DMS53 (cell line): ENCODE data around the gene MAP3K8.
"Not testable (repeated sequence)": the region's sequence is repeated elsewhere in the genome, so short reads cannot be mapped to it uniquely, and the experiment has no call there.

Experiments used
- DNase-seq: peaks from one replicate; lab custom pipeline; 2025; lab: John Stamatoyannopoulos, UW

MAP3K8 gene

DNA sequence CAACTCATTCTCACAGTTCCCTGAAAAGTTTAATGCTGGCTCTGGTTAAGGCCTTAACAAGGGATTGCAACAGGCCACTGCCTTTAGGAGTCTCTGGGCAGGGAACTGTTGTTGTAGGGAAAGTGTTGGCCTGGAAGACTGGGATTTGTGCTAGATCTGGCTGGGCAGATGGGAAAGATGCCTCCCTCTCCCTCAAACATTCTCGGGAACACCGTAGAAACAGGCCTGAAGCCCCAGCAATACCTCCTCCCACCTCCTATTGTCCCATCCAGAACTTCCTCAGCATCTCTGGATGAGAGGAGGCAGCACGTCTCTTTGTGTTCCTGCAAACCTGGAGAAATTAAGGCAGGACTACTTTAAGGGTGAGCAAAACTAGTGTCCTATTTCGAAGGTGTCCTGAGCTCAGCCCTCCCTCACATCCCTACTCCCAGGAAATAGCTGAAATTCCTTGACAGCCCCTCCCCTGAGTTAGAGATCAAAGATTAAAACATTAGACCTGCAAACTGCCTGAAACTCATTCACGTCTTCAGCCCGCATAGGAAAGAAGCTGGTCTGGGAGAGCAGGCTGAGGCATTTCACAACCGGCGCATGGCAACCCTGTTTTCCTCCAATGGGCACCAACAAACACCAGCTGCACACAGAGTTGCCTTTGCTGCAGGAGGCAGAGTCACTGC lies 10.9 kb upstream of the MAP3K8 start:
- DNase-seq, result peak; percentile 85

DNA sequence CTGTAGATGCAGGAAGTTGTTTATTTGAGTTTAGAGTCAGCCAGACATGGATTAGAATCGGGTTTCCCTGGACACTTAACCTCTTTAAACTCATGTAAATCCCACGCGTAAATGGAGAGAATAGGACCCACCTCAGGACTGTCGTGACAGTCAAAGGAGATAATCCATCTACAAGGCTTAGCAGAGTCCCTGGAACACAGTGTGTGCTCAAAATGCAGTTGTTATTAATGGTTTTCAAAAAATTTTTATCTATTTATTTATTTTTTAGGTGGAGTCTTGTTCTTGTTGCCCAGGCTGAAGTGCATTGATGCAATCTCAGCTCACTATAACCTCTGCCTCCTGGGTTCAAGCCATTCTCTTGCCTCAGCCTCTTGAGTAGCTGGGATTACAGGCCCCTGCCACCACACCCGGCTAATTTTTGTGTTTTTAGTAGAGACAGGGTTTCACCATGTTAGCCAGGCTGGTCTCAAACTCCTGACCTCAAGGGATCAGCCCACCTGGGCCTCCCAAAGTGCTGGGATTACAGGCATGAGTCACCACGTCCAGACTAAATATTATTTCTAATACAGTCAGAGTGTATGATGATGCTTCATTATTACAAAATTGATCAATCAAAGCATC lies 10.2 kb upstream of the MAP3K8 start:
- DNase-seq, result not testable (repeated sequence)

DNA sequence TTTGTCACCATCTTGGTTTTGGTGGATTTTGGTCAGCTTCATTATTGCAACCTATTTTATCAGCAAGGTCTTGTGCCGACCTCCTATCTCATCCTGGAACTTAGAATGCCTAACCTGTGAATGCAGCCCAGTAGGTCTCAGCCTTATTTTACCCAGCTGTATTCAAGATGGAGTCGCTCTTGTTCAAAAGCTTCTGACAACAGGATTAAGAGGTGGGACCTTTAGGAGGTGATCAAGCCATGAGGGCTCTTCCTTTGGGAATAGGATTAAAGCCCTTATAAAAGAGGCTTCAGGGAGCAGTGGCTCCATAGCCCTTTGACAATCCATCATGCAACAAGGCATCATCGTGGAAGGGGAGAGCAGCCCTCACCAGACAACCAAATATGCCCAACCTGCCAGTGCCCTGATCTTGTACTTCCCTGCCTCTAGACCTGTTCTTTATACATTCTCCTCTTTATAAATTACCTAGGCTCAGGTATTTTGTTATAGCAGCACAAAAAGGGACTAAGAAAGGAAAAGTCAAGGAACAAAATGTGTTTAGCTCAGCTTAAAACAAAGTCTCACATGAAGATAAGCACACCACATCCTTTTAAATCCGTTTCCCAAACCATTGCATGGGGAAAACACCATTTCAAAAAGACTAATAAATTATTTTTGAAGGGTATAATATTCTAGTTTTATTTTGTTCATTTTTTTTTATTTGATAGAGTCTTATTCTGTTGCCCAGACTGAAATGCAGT lies 8.5 kb upstream of the MAP3K8 start:
- no peak for DNase-seq

DNA sequence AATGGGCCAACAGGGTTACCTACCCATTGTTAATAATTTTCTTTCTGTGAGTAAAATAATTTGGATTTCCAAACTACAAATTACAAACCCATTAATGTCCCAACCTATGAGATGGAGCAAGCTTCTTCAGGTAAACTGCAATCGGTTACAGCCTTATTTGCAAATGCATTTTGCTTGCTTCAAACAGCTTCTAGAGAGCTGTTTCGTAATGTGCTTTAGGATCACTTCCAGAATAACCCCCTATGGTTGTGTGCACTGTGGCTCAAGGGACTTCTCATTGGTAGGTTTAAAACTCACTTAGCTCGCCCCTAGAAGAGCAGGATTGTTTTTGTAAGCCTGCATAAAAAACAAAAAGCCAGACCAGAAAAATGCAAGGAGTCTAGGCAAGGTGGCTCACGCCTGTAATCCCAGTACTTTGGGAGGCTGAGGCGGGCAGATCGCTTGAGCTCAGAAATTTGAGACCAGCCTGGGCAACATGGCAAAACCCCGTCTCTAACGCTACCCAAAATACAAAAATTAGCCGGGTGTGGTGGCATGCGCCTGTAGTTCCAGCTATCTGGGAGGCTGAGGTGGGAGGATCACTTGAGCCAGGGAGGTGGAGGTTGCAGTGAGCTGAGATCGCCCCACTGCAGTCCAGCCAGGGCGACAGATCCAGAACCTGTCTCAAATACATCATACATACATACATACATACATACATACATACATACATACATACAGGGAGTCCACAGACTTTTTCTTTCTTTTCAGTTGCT lies 3.3 kb upstream of the MAP3K8 start:
- no peak for DNase-seq

DNA sequence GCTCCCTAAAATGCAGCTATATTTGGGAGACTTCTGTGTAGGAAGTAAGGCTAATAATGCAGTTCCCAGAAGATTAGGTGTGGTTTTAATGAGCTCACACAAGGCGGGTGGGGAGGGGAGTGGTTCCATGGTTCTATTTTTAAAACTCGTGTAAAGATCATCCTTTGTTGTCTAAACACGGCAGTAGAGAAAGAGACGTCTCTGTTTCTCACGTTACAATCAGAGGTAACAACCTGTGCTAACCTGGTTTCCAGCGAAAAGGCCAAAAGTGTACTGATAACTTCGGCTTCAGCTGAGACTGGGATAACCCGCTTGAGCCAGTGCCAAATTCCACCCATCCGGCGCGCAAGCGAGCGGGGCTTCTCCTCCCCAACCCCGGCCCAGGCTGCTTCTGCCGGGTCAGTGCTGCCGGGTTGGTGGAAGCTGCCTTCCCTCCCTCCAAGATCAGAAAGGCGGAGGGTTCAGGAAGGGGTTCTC lies 2.5 kb upstream of the MAP3K8 start:
- no peak for DNase-seq

DNA sequence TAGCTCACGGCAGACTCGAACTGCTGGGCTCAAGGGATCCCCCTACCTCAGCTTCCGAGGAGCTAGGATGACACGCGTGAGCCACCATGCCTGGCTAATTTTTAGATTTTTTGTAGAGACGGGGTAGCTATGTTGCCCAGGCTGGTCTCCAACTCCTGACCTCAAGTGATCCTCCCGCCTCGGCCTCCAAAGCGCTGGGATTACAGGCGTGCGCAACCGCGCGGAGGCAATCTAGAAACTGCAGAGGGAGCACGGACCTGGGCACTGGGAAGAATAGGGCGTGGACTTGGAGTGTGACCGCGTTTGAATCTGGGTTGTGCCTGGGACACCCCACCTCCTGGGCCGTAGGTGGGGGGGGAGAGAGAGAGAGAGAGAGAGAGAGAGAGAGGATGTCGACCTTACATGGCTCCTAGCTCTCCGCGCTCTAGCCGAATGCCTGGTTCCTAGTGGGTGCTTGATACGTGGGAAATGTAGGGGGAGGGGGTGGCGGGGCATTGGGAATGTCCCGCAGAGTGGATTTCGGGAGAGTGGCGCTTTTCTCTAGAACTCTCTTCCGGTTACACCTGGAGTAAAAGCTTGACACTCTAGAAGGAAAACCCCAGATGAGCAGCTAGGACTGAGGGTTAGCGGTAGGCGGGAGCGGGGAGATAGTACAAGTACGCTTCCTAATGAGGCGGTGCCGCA lies 1.2 kb upstream of the MAP3K8 start:
- DNase-seq, result peak; percentile 85

DNA sequence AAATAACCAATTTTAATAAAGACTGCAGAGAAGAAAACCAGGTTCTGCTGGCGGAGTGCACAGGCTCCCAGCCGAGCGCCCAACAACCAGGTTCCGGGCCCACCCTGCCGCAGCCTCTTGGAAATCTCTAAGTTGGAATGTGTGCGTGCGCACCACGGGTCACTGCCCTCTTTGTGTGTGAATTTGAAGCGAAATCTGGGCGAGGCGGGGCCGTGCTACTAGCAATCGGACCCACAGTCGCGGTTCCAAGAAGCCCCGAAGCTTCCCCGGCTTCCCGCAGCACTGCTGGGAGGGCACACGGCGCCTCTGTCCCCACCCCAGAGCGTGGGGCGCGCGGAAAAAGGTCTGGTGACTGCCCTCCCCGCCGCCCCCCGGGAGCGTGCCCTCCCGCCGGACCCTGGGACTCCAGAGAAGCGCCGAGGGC lies 666 bp upstream of the MAP3K8 start:
- DNase-seq, result peak; percentile 85

DNA sequence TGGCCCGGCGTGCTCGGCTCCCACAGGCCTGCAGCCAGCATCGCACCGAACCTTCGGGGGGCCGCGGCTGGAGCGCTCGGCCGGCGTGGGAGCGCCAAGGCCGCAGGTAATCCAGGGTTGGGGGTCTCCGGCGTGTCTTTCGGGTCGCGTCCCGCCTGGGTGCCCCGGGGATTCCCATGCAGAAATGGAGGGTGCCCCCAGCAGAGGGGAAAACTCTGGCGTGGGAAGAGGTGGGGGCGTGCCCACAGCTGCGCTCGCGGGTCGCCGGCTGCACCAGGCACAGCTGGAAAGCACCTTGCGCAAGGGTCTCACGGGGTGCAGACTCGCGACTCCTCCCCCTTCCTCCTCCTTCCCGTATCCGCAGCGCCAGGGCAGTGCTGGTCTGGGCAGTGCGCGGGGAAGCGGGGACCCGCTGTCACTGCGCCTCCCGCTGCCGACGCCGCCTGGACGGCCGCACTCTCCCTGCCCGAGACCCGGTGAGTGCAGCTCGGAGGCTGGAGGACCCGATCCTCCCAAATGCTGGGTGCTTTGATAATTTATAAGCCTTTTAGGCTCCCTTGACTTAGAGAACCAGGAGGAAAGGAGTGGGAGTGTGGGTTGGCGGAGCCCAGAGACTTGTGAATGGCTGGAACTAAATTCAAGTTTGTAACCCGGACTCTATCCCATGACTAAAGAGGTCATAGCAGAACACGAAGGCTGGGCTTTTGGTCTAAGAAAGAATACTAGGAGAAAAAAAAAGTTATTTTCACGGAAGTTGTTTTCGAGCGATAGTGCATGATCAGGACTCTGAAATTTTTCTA lies 489 bp downstream of the MAP3K8 start:
- DNase-seq, result peak; percentile 81

DNA sequence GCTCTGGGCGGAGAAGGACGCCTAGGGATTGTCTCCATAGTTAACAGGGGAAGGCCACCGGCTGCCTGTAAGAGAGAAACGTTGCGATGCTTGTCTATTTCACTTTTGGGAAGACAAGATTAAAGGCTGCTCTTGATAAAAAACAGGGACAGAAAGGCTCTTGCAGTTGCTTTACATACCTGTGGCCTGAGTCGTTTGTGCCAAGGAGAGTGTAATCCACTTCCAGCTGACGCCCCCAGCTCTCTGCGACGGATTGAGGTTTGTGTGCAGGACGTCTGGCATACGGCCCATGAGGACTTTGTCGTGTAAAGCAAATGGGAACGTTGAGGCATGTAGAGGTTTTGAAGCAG lies 1.1 kb downstream of the MAP3K8 start:
- DNase-seq, result peak; percentile 59

DNA sequence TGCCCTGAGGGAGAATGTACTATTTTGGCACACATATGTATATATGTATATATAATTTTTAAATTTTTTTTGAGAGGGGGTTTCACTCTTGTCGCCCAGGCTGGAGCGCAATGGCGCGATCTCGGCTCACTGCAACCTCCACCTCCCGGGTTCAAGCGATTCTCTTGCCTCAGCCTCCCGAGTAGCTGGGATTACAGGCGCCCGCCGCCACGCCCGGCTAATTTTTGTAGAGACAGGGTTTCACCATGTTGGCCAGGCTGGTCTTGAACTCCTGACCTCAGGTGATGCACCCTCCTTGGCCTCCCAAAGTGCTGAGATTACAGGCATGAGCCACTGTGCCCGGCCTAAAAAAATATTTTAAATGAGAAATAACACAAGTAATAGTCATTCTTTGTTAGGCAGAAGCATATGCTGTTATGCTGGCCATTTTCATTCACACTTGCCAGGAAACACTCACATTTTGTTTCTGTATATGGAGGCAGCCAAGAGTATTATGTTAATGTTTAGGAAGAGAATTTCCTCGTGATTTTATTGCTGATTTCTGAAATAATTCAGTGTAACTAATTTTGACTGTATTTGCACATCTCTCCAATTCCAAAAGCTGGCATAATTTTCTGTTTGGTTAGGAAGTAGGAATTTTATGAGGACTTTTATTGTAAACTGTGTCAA lies 1.6 kb downstream of the MAP3K8 start:
- not testable (repeated sequence) for DNase-seq

DNA sequence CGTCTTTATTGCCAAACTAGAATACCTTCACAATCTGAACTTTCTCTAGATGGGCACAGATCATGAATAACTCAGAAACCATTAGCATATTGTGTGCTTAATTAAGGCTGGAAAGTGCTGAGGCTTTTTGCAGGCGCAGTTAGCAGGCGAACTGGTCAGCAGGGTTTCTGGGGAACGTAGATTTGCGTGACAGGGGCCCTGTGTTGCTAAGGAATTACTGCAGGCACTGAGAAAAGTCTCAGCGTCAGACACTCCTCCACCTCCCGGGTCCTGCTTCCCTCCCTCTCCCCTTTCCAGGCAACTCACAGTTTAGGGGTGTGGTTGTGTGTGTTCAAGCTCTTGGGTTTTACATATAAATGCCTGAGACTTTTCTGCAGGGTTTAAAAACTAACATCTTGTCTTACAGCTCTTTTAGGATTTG lies 2.2 kb downstream of the MAP3K8 start:
- no peak for DNase-seq

DNA sequence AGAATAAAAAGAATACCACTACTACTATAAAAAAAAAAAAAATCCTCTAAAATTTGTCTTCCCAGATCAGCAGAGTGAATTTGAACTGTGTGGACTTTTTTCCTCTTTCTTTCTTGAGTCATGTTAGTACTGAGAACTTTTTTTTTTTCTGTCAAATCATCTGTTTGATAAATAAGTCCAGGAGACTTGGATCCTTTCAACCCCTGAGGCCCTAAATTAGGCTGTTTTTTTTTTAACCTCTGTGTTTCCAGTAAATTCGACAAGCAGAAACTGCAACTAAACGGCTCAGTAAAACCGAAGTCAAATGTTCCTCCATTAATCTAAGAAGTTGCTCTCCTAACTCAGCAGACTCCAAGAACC lies 2.7 kb downstream of the MAP3K8 start:
- no peak for DNase-seq

DNA sequence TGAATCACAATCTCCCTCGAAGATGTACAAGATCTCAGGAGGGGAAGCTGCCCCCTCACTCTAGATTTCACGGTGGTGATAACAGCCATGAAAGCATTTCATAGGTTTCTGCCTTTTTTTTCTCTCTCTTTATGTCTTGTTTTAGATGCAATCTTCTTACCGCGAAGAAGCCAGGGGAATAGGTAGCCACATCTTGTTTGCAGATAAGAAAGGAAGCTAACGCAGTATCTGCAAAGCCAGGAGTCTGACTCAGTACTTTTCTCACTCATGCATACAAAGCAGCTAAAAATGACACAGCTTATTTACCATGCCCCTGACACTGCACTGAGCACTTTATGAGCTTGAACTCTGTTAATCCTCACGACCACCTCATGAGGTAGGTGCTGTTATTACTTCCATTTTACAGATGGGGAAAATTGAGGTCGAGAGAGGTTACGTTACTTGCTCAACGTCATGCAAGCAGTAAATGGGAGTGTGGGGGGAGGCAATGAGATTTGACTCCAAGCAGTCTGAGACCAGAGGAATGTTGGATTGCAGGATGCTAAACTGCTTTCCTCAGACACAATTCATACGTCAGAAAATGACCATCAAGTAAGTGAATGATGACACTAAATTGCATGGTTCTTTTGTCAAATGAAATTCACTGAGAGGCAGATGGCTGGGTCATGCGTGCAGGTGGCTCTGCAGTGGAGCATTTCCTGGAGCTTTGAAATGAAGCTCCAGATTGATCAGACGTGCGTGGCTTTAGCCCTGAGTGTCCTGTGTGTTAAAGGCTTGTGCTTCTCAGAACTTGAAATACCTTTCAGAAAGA lies 3.3 kb downstream of the MAP3K8 start:
- DNase-seq, result peak; percentile 69

DNA sequence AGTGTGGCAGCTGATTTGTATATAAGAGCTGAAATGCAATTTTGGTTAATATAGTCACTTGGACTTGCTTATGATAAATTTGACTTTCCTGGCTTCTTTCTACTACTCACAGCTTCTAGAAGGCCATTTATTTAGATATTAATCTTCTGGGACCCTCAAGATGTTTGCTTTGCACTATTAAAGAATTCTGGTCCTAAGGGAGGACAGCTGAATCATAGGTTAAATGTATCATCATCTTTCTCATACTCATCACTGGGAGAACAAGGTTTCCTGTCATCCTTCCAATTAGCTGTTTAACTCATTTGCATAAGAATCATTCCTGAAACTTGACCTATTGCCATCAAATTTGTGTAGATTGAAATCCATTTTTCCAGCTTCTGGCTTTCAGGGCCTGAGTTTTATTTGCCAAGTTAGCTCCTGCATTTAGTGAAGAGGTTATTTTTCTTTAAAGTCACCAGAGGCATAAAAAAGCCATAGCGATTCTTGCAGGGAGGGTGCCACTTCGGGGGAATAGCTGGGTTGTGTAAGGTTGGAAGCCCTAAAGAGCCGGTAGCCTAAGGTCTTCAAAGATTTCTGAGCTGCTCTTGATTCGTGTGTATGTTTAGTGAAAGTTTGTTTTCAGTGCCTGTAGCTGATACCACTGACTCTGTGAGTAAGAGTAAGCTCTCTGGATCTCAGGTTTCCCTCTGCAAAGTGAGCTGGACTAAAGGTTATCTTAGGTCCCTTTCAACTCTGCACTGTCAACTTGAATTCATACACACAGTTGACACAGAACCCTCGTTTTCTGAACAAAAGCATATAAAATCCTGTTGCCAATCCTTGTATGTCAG lies 4.3 kb downstream of the MAP3K8 start:
- DNase-seq, result no peak

DNA sequence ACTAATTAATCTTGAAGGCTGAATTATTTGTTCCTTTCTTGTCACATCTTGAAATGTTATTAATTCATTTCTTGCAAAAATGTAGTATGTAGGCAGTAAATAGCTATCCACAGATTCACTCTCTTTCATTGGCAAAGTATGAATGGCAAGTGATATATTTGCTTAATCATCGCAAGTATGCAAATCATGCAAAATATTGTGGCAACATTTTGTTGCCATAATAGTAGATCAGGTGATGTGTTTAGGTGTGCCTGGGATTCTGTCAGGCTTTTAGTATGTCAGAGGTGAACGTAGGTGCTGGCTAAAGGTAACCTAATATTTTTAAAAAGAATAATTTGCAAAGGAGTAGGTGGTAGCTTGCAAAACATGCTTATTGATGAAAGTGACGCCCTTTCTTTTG lies 5.9 kb downstream of the MAP3K8 start:
- DNase-seq, result no peak

DNA sequence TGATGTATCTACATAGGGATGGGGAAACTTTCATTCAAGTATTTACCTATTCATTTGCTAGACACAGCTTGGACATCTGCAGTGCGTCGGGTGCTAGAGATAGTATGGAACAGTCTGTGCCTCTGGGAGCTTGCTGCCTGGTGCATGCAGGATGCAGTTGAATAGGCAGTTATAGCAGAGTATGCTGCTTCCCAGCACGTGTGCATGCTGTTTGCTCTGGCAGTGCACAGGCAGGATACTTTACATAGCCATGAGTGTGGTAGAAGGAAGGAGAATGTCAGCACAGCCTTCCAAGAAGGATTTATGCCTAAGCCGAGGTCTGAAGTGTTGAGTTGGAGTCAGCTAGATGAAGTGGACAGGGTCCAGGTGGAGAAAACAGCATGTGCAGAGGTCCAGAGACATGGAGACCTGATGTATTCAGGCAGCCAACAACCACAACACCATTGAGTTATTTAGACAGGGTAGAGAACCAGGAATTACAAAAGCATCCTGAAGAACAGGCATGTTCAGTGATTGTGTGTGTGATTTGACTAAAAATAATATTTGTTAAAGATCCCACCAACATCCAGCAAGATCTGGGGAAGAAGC lies 8.1 kb downstream of the MAP3K8 start:
- no peak for DNase-seq

DNA sequence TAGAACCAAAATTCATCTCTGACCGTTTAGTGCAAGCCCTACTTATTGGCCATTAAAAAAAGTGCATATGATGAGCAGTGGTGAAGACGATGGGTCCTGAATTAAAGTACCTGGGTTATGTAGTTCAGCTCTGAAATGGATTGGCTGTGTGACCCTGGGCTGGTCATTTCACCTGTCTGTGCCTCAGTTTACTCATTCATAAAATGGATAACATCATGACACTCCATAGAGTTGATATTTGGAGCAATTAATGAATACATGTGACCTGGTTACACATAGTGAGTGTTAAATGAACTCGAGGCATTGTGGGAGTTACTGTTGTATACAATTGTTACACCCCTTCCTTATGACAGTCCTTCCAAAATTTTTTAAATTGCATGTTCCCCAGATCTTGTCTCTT lies 9.1 kb downstream of the MAP3K8 start:
- DNase-seq, result no peak

DNA sequence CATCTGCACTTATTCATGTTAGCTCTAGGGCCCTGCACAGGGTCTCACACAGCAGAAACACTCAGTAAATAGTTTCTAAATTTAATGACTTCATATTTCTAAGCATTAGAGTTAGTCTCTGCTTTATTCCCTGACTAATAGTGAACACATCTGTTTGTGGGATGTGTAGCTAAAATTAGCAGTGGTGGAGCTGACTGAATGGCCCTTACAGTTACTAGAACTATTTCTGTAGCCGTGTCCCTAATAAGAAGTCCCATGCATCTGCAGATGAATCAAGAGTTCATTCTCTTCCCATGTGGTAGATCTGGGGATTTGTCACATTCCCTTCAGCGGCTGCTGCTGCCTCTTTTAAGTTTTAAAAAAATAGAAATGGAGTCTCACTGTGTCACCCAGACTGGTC lies 11.7 kb downstream of the MAP3K8 start:
- no peak for DNase-seq
